H1 (cell line): Measurements from ENCODE around the gene BEST1. TPM values are rescaled to one million over a fixed set of nuclear protein-coding genes. Genes with fewer than 3 reads are reported as not detected.

ENCODE experiments used
- GTF2F1 ChIP-seq: IDR thresholded peaks from 2 replicates; pipeline ENCODE4 v1.6.1; 2012; ENCODE audit warnings: low read depth, low read length, improper control_type of control experiment, borderline replicate concordance
- POLR2AphosphoS5 ChIP-seq: IDR thresholded peaks from 2 replicates; pipeline ENCODE4 v1.6.1; 2011; ENCODE audit warnings: low read depth, low read length
- RBBP5 ChIP-seq: IDR thresholded peaks from 2 replicates; pipeline ENCODE4 v1.7.1; 2012; ENCODE audit warnings: low read depth, mild to moderate bottlenecking, inconsistent platforms, low read length, moderate library complexity, borderline replicate concordance
- RFX5 ChIP-seq: IDR thresholded peaks from 2 replicates; pipeline ENCODE4 v1.6.1; 2011; ENCODE audit warnings: low read depth, low read length, improper control_type of control experiment, borderline replicate concordance
- SP1 ChIP-seq: IDR thresholded peaks from 2 replicates; pipeline ENCODE4 v1.6.1; 2011; ENCODE audit warnings: low read depth, low read length
- TAF1 ChIP-seq: IDR thresholded peaks from 2 replicates; pipeline ENCODE4 v1.6.1; 2011; ENCODE audit warnings: mild to moderate bottlenecking, low read depth, low read length
- TAF7 ChIP-seq: optimal IDR thresholded peaks from 2 replicates; pipeline ENCODE3; 2011; ENCODE audit warnings: low read depth, mild to moderate bottlenecking, inconsistent platforms, low read length, moderate library complexity, borderline replicate concordance
- YY1 ChIP-seq: IDR thresholded peaks from 2 replicates; pipeline ENCODE4 v1.6.1; 2011; ENCODE audit warnings: low read depth, mild to moderate bottlenecking, low read length
- polyA plus RNA-seq, 7 experiments: library from polyadenylated mRNA; depleted of rRNA in 3 of 7; stranded (reverse) in 5 of 7; unstranded in 2 of 7; fragments of >200 nt in 5 of 7; fragments of 200-250 nt in 2 of 7; gene quantifications; 1 replicate in 5 of 7; 2 replicates in 1 of 7; 4 replicates in 1 of 7; pipeline versions ENCODE4 v1.2.1 to v1.2.3, GENCODE V29; 2011 to 2013; ENCODE audit warnings: missing spikeins in 2 of 7, mixed read lengths in 2 of 7
- total RNA-seq: library from RNA; stranded (reverse); fragmentation: NEBNext Ultra II Directional; extraction: Animal tissue kit (Norgen Biotek cat#: 25700); gene quantifications from 2 replicates; pipeline ENCODE4 v1.2.1, GENCODE V29; 2021
- TF ChIP-seq, protein P1 (sequence below): fragments of 300-600 bp; sonication (generic); IDR thresholded peaks from 2 replicates; pipeline ENCODE4 v1.7.1; 2012; ENCODE audit warnings: low read length, moderate library complexity, mild to moderate bottlenecking, inconsistent platforms; ENCODE audit not compliant: insufficient replicate concordance

Gene BEST1
- total and polyA plus RNA-seq, 2 of the 8 experiments (the other 6 are each of a cell fraction or from before 2014, with no cell fraction given) = 0.22 to 0.62 TPM

DNA sequence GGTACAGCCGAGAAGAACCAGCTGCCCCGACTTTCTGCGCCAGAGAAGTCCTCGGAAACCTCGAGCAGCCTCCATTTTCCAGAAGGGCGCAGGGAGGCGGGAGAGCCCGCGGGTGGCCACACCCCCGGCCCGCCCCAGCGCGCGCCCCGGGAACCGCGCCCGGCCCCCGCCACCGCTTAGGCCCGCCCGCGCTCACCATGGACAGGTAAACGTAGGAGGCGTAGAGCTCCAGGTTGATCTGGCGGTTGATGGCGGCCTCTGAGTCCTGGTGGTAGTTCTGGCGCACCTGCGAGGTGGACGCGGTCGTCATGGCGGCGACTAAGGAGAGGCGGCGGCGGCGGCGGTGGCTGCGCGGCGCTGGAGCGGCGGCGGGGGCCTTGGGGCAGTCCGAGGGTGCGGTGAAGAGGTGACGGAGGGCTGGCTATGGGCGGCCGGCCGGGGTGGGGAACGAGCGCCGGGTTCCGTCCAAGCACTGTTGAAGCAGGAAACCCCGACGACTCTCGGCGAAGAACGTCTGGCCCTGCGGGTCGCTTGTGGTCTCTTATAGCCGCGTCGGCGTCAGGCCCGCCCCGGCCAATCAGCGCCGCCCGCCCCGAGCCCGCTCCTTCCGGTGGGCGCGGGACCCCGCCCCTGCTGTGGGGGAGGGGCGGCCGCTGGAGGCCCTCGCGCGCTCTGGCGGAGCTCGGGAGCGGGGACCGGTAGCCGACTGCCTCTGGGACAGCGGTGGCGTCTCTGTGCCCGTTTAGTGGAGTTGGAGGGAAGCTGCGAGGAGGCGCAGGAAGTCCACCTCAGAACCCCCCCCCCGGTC is 17.2 kb downstream of the BEST1 start, which contains the start of gene FTH1 (continued):
- TF ChIP-seq TAF7 (peak; percentile 71), YY1 (peak; percentile 42; the same call in 1 of the 2 replicates), RBBP5 (peak; percentile 7; the same call in 1 of the 2 replicates), GTF2F1 (peak; percentile 89), RFX5 (no peak), SP1 (peak; percentile 47), TAF1 (peak; percentile 80), POLR2AphosphoS5 (peak; percentile 93)
- TF ChIP-seq, protein P1, sequence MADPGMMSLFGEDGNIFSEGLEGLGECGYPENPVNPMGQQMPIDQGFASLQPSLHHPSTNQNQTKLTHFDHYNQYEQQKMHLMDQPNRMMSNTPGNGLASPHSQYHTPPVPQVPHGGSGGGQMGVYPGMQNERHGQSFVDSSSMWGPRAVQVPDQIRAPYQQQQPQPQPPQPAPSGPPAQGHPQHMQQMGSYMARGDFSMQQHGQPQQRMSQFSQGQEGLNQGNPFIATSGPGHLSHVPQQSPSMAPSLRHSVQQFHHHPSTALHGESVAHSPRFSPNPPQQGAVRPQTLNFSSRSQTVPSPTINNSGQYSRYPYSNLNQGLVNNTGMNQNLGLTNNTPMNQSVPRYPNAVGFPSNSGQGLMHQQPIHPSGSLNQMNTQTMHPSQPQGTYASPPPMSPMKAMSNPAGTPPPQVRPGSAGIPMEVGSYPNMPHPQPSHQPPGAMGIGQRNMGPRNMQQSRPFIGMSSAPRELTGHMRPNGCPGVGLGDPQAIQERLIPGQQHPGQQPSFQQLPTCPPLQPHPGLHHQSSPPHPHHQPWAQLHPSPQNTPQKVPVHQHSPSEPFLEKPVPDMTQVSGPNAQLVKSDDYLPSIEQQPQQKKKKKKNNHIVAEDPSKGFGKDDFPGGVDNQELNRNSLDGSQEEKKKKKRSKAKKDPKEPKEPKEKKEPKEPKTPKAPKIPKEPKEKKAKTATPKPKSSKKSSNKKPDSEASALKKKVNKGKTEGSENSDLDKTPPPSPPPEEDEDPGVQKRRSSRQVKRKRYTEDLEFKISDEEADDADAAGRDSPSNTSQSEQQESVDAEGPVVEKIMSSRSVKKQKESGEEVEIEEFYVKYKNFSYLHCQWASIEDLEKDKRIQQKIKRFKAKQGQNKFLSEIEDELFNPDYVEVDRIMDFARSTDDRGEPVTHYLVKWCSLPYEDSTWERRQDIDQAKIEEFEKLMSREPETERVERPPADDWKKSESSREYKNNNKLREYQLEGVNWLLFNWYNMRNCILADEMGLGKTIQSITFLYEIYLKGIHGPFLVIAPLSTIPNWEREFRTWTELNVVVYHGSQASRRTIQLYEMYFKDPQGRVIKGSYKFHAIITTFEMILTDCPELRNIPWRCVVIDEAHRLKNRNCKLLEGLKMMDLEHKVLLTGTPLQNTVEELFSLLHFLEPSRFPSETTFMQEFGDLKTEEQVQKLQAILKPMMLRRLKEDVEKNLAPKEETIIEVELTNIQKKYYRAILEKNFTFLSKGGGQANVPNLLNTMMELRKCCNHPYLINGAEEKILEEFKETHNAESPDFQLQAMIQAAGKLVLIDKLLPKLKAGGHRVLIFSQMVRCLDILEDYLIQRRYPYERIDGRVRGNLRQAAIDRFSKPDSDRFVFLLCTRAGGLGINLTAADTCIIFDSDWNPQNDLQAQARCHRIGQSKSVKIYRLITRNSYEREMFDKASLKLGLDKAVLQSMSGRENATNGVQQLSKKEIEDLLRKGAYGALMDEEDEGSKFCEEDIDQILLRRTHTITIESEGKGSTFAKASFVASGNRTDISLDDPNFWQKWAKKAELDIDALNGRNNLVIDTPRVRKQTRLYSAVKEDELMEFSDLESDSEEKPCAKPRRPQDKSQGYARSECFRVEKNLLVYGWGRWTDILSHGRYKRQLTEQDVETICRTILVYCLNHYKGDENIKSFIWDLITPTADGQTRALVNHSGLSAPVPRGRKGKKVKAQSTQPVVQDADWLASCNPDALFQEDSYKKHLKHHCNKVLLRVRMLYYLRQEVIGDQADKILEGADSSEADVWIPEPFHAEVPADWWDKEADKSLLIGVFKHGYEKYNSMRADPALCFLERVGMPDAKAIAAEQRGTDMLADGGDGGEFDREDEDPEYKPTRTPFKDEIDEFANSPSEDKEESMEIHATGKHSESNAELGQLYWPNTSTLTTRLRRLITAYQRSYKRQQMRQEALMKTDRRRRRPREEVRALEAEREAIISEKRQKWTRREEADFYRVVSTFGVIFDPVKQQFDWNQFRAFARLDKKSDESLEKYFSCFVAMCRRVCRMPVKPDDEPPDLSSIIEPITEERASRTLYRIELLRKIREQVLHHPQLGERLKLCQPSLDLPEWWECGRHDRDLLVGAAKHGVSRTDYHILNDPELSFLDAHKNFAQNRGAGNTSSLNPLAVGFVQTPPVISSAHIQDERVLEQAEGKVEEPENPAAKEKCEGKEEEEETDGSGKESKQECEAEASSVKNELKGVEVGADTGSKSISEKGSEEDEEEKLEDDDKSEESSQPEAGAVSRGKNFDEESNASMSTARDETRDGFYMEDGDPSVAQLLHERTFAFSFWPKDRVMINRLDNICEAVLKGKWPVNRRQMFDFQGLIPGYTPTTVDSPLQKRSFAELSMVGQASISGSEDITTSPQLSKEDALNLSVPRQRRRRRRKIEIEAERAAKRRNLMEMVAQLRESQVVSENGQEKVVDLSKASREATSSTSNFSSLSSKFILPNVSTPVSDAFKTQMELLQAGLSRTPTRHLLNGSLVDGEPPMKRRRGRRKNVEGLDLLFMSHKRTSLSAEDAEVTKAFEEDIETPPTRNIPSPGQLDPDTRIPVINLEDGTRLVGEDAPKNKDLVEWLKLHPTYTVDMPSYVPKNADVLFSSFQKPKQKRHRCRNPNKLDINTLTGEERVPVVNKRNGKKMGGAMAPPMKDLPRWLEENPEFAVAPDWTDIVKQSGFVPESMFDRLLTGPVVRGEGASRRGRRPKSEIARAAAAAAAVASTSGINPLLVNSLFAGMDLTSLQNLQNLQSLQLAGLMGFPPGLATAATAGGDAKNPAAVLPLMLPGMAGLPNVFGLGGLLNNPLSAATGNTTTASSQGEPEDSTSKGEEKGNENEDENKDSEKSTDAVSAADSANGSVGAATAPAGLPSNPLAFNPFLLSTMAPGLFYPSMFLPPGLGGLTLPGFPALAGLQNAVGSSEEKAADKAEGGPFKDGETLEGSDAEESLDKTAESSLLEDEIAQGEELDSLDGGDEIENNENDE = no peak
